Measurements from ENCODE around the gene GALNT2.
A peak's percentile ranks its signal among the peaks of the same experiment; 100 is the strongest.

GALNT2 gene

GRCh38 chr1:230274254-230274653 is 207.2 kb downstream of the GALNT2 start:
- Mint-ChIP-seq H3K36me3 (peaks cover 27 to 45% of the 10 kb centered on the region in 2 donors), H3K27me3 (no peaks in the 10 kb centered on the region), H3K9me3 (no peaks in the 10 kb centered on the region), H3K4me1 (peaks cover 48 to 79% of the 10 kb centered on the region in 2 donors), H3K4me3 (peak overlapping the region; percentile 66 to 79), H3K27ac (peak overlapping the region; percentile 87)
- ATAC-seq (replicated peaks) = peak; percentile 48 to 51
- peak; percentile 41 for DNase-seq

GRCh38 chr1:230276401-230276800 is 209.4 kb downstream of the GALNT2 start:
- Mint-ChIP-seq H3K27me3 (no peaks in the 10 kb centered on the region), H3K36me3 (peaks cover 41 to 63% of the 10 kb centered on the region in 2 donors), H3K4me3 (peak overlapping the region in 1 of 2 donors; percentile 29), H3K4me1 (peaks cover 55 to 82% of the 10 kb centered on the region in 2 donors), H3K27ac (peak overlapping the region; percentile 71), H3K9me3 (no peaks in the 10 kb centered on the region)
- DNase-seq (no peak), ATAC-seq (replicated peaks) (no peak)

- ATAC-seq (replicated peaks) (peak; percentile 36 to 59), DNase-seq (no peak)
- Mint-ChIP-seq H3K9me3 (no peaks in the 10 kb centered on the region), H3K27ac (peak overlapping the region; percentile 72), H3K27me3 (no peaks in the 10 kb centered on the region), H3K4me1 (peaks cover 59 to 84% of the 10 kb centered on the region in 2 donors), H3K36me3 (peaks cover 40 to 66% of the 10 kb centered on the region in 2 donors), H3K4me3 (peak overlapping the region in 1 of 2 donors; percentile 50)
Measured at GRCh38 chr1:230277201-230278025, 210.4 kb downstream of the GALNT2 start.

GRCh38 chr1:230278376-230278775 is 211.3 kb downstream of the GALNT2 start:
- DNase-seq (no peak), ATAC-seq (replicated peaks) (no peak)
- peak overlapping the region in 1 of 2 donors; percentile 2 for H3K4me3 Mint-ChIP-seq
- peaks cover 52 to 76% of the 10 kb centered on the region in 2 donors for H3K4me1 Mint-ChIP-seq
- peaks cover 43 to 61% of the 10 kb centered on the region in 2 donors for H3K36me3 Mint-ChIP-seq
- peak overlapping the region; percentile 25 for H3K27ac Mint-ChIP-seq
- H3K27me3 Mint-ChIP-seq = no peaks in the 10 kb centered on the region
- no peaks in the 10 kb centered on the region for H3K9me3 Mint-ChIP-seq

- H3K27me3 Mint-ChIP-seq = no peaks in the 10 kb centered on the region
- H3K4me1 Mint-ChIP-seq = peaks cover 48 to 76% of the 10 kb centered on the region in 2 donors
- peak overlapping the region; percentile 25 for H3K27ac Mint-ChIP-seq
- ATAC-seq (replicated peaks) (no peak), DNase-seq (no peak)
- no peaks in the 10 kb centered on the region for H3K9me3 Mint-ChIP-seq
- H3K4me3 Mint-ChIP-seq = peak overlapping the region; percentile 29 to 56
- peaks cover 45 to 66% of the 10 kb centered on the region in 2 donors for H3K36me3 Mint-ChIP-seq
Measured at GRCh38 chr1:230278871-230279582, 212.0 kb downstream of the GALNT2 start.

GRCh38 chr1:230279583-230279945 is 212.5 kb downstream of the GALNT2 start:
- DNase-seq = no peak
- ATAC-seq (replicated peaks) = no peak
- peaks cover 49 to 67% of the 10 kb centered on the region in 2 donors for H3K36me3 Mint-ChIP-seq
- peak overlapping the region; percentile 5 to 56 for H3K4me3 Mint-ChIP-seq
- no peaks in the 10 kb centered on the region for H3K9me3 Mint-ChIP-seq
- no peaks in the 10 kb centered on the region for H3K27me3 Mint-ChIP-seq
- H3K4me1 Mint-ChIP-seq = peaks cover 43 to 76% of the 10 kb centered on the region in 2 donors
- H3K27ac Mint-ChIP-seq = peak overlapping the region; percentile 14

- H3K27ac Mint-ChIP-seq = peak overlapping the region; percentile 62
- H3K4me1 Mint-ChIP-seq = peaks cover 43 to 82% of the 10 kb centered on the region in 2 donors
- peaks cover 53 to 72% of the 10 kb centered on the region in 2 donors for H3K36me3 Mint-ChIP-seq
- H3K27me3 Mint-ChIP-seq = no peaks in the 10 kb centered on the region
- no peaks in the 10 kb centered on the region for H3K9me3 Mint-ChIP-seq
- peak overlapping the region in 1 of 2 donors; percentile 5 for H3K4me3 Mint-ChIP-seq
- no peak for DNase-seq
- ATAC-seq (replicated peaks) = peak in 1 of 2 donors; percentile 6
Measured at GRCh38 chr1:230280054-230280795, 213.2 kb downstream of the GALNT2 start.

GRCh38 chr1:230280906-230281413 is 213.9 kb downstream of the GALNT2 start:
- Mint-ChIP-seq H3K36me3 (peaks cover 53 to 73% of the 10 kb centered on the region in 2 donors), H3K4me1 (peaks cover 44 to 86% of the 10 kb centered on the region in 2 donors), H3K4me3 (peak overlapping the region; percentile 3 to 25), H3K27me3 (no peaks in the 10 kb centered on the region), H3K9me3 (no peaks in the 10 kb centered on the region), H3K27ac (peak overlapping the region; percentile 87)
- ATAC-seq (replicated peaks) = peak; percentile 19 to 20
- no peak for DNase-seq

GRCh38 chr1:230281556-230281955 is 214.5 kb downstream of the GALNT2 start:
- ATAC-seq (replicated peaks) (no peak), DNase-seq (no peak)
- peaks cover 47 to 73% of the 10 kb centered on the region in 2 donors for H3K36me3 Mint-ChIP-seq
- H3K4me3 Mint-ChIP-seq = no peak overlapping the region
- H3K27ac Mint-ChIP-seq = no peak overlapping the region
- peaks cover 48 to 86% of the 10 kb centered on the region in 2 donors for H3K4me1 Mint-ChIP-seq
- H3K27me3 Mint-ChIP-seq = no peaks in the 10 kb centered on the region
- H3K9me3 Mint-ChIP-seq = no peaks in the 10 kb centered on the region

- peak overlapping the region in 1 of 2 donors; percentile 46 for H3K4me3 Mint-ChIP-seq
- H3K27me3 Mint-ChIP-seq = no peaks in the 10 kb centered on the region
- no peak overlapping the region for H3K27ac Mint-ChIP-seq
- peaks cover 45 to 85% of the 10 kb centered on the region in 2 donors for H3K4me1 Mint-ChIP-seq
- peak; percentile 59 to 61 for ATAC-seq (replicated peaks)
- no peak for DNase-seq
- peaks cover 44 to 68% of the 10 kb centered on the region in 2 donors for H3K36me3 Mint-ChIP-seq
- no peaks in the 10 kb centered on the region for H3K9me3 Mint-ChIP-seq
Measured at GRCh38 chr1:230282157-230282556, 215.1 kb downstream of the GALNT2 start.

- Mint-ChIP-seq H3K27ac (peak overlapping the region; percentile 37), H3K9me3 (no peaks in the 10 kb centered on the region)
Measured at GRCh38 chr1:230283678-230284077, 216.6 kb downstream of the GALNT2 start.

GRCh38 chr1:230284891-230285290 is 217.9 kb downstream of the GALNT2 start:
- Mint-ChIP-seq H3K36me3 (peaks cover 25 to 48% of the 10 kb centered on the region in 2 donors), H3K27ac (no peak overlapping the region), H3K27me3 (no peaks in the 10 kb centered on the region), H3K4me3 (no peak overlapping the region), H3K4me1 (peaks cover 36 to 71% of the 10 kb centered on the region in 2 donors), H3K9me3 (no peaks in the 10 kb centered on the region)
- no peak for ATAC-seq (replicated peaks)
- DNase-seq = no peak

More at GRCh38 chr1:230283678-230284077, 216.6 kb downstream of the GALNT2 start:
- Mint-ChIP-seq H3K4me1 (peaks cover 42 to 71% of the 10 kb centered on the region in 2 donors), H3K27me3 (no peaks in the 10 kb centered on the region), H3K4me3 (no peak overlapping the region), H3K36me3 (peaks cover 36 to 60% of the 10 kb centered on the region in 2 donors)
- DNase-seq (no peak), ATAC-seq (replicated peaks) (no peak)

GRCh38 chr1:230285351-230285750 is 218.3 kb downstream of the GALNT2 start:
- no peak for ATAC-seq (replicated peaks)
- Mint-ChIP-seq H3K4me1 (peaks cover 35 to 71% of the 10 kb centered on the region in 2 donors), H3K27ac (no peak overlapping the region), H3K36me3 (peaks cover 20 to 43% of the 10 kb centered on the region in 2 donors), H3K27me3 (no peaks in the 10 kb centered on the region), H3K4me3 (no peak overlapping the region), H3K9me3 (no peaks in the 10 kb centered on the region)
- no peak for DNase-seq

Data from stimulated activated naive B cell treated with anti-CD40 and anti-IgM and Interleukin-4, amounts not matched to agents 10 μg/mL and 1 μg/mL and 100 μg/mL, for 72 hours (primary cell).